Bronchial epithelial cell (primary cell): ENCODE results near the gene EEF2K. TPM values are rescaled to one million over a fixed set of nuclear protein-coding genes. Genes with fewer than 3 reads are reported as not detected.
A peak's percentile ranks its signal among the peaks of the same experiment; 100 is the strongest.

Experiments
- DNase-seq: peaks from one replicate; pipeline ENCODE4 v3.0.0-alpha.2; 2010; ENCODE audit warnings: low read depth
- FAIRE-seq: peaks from 2 replicates; lab custom pipeline; 2011; peaks lifted over from hg19 to GRCh38; lab: Jason Lieb, UNC
- H3K27me3 ChIP-seq: 2 replicates; pipeline ENCODE4 v1.5.1; 2011; ENCODE audit warnings: low read length; ENCODE audit not compliant: control insufficient read depth, insufficient read depth
- H3K36me3 ChIP-seq: 2 replicates; pipeline ENCODE4 v1.5.1; 2011; ENCODE audit warnings: low read length; ENCODE audit not compliant: control insufficient read depth, insufficient read depth
- H3K4me3 ChIP-seq: 2 replicates; pipeline ENCODE4 v1.5.1; 2011; ENCODE audit warnings: mild to moderate bottlenecking, low read depth, low read length, control low read depth
- total RNA-seq: library from RNA; depleted of rRNA; stranded (reverse); fragments of >200 nt; gene quantifications from 2 replicates; pipeline ENCODE4 v1.2.1, GENCODE V29; 2014
- TF ChIP-seq, protein P1 (sequence below): IDR thresholded peaks from 2 replicates; pipeline ENCODE4 v1.5.1; 2011; ENCODE audit warnings: mild to moderate bottlenecking, moderate library complexity, low read length, control low read depth, inconsistent platforms; ENCODE audit not compliant: insufficient read depth, severe bottlenecking

Gene EEF2K
- total RNA-seq, 1 donor from 2014 or later, result 6.3 TPM

DNA sequence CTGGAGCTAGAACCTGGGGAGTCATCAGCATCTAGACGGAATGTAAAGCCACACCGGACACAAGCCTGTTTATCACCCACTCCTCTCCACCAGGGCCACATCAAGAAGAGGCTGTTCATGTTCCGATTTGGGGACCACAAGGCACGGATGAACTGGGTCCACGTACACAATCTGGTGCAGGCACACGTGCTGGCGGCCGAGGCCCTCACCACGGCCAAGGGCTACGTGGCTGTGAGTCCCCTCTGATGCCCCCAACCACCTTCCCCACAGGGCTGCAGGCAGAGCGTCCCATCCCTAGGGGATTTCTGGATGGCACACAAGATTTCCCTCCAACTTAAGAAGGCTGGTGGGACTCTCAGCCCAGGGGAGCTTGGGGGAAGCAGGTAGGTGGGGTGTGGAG is 24.7 kb upstream of the EEF2K start:
- FAIRE-seq (no peak), DNase-seq (no peak)
- TF ChIP-seq, protein P1, sequence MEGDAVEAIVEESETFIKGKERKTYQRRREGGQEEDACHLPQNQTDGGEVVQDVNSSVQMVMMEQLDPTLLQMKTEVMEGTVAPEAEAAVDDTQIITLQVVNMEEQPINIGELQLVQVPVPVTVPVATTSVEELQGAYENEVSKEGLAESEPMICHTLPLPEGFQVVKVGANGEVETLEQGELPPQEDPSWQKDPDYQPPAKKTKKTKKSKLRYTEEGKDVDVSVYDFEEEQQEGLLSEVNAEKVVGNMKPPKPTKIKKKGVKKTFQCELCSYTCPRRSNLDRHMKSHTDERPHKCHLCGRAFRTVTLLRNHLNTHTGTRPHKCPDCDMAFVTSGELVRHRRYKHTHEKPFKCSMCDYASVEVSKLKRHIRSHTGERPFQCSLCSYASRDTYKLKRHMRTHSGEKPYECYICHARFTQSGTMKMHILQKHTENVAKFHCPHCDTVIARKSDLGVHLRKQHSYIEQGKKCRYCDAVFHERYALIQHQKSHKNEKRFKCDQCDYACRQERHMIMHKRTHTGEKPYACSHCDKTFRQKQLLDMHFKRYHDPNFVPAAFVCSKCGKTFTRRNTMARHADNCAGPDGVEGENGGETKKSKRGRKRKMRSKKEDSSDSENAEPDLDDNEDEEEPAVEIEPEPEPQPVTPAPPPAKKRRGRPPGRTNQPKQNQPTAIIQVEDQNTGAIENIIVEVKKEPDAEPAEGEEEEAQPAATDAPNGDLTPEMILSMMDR, result no peak
- Histone ChIP-seq H3K4me3 (no peak overlapping the region), H3K36me3 (no peaks in the 10 kb centered on the region), H3K27me3 (peaks cover 4% of the 10 kb centered on the region)

DNA sequence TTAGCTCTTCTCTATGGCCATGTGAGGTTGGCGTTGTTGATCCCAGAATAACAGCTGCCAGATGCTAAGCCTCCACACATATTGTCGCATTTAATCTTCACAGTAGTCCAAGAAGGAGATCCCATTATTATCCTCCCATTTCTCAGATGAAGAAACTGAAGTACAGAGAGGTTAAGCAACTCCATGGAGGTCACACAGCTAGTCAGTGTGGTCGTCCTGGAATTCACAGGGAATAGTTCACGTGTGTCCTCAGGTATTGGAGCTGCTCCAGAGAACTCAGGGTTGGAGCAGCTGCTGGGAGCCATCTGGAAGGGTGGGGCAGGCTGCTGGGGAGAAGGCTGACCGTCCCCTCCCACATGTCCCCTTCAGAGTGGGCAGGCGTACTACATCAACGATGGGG is 24.2 kb upstream of the EEF2K start:
- H3K27me3 ChIP-seq, result peaks cover 4% of the 10 kb centered on the region
- no peak for DNase-seq
- H3K36me3 ChIP-seq, result no peaks in the 10 kb centered on the region
- H3K4me3 ChIP-seq, result no peak overlapping the region
- TF ChIP-seq, protein P1, result no peak
- peak; percentile 58 for FAIRE-seq

DNA sequence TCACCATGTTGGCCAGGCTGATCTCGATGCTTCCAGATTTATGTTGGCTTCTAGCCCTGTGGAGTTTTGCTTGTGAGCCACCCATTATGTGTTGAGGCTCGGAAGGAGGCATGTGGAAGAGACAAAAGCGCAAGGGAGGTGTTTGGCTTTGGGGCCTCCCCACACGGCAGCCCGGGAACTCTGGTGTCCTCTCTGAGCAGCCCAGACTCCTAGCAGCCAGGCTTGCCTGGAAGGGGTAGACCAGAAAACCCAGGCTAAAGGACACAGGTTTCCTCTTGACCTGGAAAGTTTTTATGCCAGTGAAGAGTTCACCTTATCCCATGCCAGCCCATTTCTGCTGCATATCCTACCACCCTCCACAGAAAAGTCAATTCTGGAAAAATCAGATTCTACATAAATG is 22.7 kb upstream of the EEF2K start:
- H3K36me3 ChIP-seq, result no peaks in the 10 kb centered on the region
- FAIRE-seq (no peak), DNase-seq (no peak)
- no peak overlapping the region for H3K4me3 ChIP-seq
- peaks cover 4% of the 10 kb centered on the region for H3K27me3 ChIP-seq
- TF ChIP-seq, protein P1, result no peak

DNA sequence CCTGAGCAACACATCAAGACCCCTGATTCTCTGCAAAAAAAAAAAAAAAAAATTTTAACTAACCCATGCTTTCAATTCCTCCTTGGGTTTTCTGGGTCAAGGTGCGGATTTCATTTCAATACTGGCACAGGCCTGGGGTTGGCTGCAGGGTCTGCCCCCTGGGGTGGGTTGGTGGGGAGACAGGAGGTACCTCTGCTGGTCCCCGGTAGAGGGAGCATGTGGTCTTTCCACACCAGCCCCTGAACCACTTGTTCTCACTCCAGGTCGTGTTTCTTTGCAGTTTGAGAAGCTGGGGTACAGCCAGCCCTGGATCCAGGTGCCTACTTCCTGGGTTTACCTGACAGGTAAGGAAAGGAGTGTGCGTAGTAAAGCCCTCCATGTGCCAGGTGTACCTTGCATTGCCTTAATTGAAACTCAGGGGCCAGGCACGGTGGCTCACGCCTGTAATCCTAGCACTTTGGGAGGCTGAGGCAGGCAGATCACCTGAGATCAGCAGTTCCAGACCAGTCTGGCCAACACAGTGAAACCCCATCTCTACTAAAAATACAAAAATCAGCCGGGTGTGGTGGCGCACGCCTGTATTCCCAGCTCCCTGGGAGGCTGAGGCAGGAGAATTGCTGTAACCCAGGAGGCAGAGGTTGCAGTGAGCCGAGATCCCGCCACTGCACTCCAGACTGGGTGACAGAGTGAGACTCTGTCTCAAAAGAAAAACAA is 22.0 kb upstream of the EEF2K start:
- DNase-seq, result no peak
- H3K36me3 ChIP-seq, result no peaks in the 10 kb centered on the region
- TF ChIP-seq, protein P1, result peak; percentile 28
- H3K27me3 ChIP-seq, result peaks cover 4% of the 10 kb centered on the region
- FAIRE-seq, result no peak
- H3K4me3 ChIP-seq, result no peak overlapping the region

DNA sequence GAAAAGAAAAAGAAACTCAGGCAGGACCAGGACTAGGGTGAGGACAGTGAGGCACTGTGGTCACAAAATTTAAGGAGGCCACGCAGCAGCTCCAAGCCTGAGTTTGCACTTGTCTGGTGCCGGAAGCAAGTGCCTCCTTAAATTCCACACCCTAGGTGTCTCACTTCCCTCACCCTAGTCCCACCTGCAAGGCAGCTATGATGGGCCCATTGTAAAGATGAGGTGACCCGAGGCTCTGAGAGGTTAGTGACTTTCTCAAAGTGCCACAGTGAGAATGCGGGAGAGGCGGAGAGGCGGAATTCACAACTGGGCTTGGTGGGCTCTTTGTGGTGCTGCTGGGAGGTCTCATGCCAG is 21.5 kb upstream of the EEF2K start:
- FAIRE-seq (no peak), DNase-seq (no peak)
- Histone ChIP-seq H3K4me3 (no peak overlapping the region), H3K36me3 (no peaks in the 10 kb centered on the region), H3K27me3 (peaks cover 4% of the 10 kb centered on the region)
- TF ChIP-seq, protein P1, result no peak

DNA sequence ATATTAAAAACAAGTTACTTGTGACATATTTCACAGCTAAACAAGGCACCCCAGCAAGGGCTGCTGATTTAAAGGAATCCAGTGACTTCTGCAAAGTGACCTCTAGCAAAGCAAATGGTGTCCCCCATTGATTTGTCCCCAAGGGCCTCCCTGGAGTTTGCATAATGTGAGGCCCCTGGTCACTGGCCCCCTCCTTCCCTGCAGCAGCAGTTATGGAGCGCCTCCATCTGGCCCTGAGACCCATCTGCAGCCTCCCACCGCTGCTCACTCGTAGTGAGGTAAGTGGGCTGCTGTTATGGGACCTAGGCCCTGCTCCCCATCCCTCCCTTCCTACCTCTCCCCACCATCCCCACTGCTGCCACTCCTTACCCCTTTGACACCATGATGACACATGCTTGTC is 19.6 kb upstream of the EEF2K start:
- Histone ChIP-seq H3K4me3 (no peak overlapping the region), H3K27me3 (peaks cover 4% of the 10 kb centered on the region), H3K36me3 (no peaks in the 10 kb centered on the region)
- TF ChIP-seq, protein P1, result peak; percentile 2
- DNase-seq, result no peak
- FAIRE-seq, result no peak
